IMR-90 (cell line): Measurements from ENCODE around the gene IER5L. TPM values are rescaled to one million over a fixed set of nuclear protein-coding genes. Genes with fewer than 3 reads are reported as not detected.

Experiments used
- ATAC-seq: fragments of 200-7000 bp; cut with Tn5 transposase; 2 replicates; pipeline ENCODE4 v1.9.1; 2020; ENCODE audit warnings: low read depth, mild to moderate bottlenecking, moderate library complexity
- BruUV-seq: library from RNA; stranded (reverse); fragments of 400-500 nt; replicated peaks from 2 replicates; lab custom pipeline; 2021; lab: Mats Ljungman, UMichigan
- CTCF ChIA-PET: fragments of 300-600 bp; formaldehyde crosslinking; extraction: SDS; loops from one replicate; lab custom pipeline; 2021; ENCODE audit warnings: antibody characterized with exemption; lab: Yijun Ruan, JAX
- POLR2A ChIA-PET: fragments of 300-600 bp; sonication (Branson Sonifier 250); formaldehyde crosslinking; loops from one replicate; lab custom pipeline; 2022; ENCODE audit warnings: antibody characterized with exemption; ENCODE audit not compliant: unreplicated experiment; lab: Charles Lee
- DNase-seq: peaks from one replicate; pipeline ENCODE4 v3.0.0; 2013
- H2AFZ ChIP-seq: replicated peaks from 2 replicates; pipeline ENCODE3; 2013; ENCODE audit warnings: low read length, mild to moderate bottlenecking; ENCODE audit not compliant: poor library complexity
- H2AK5ac ChIP-seq: 2 replicates; pipeline ENCODE4 v1.6.1; 2013; ENCODE audit warnings: low read depth, low read length, inconsistent platforms
- H2AK9ac ChIP-seq: replicated peaks from 2 replicates; pipeline ENCODE3; 2013; ENCODE audit warnings: mild to moderate bottlenecking, low read depth, low read length, moderate library complexity; ENCODE audit not compliant: poor library complexity
- H2BK120ac ChIP-seq: 2 replicates; pipeline ENCODE4 v1.6.1; 2013; ENCODE audit warnings: low read depth, low read length, inconsistent platforms
- H2BK15ac ChIP-seq: 3 replicates; pipeline ENCODE4 v1.6.1; 2013; ENCODE audit warnings: low read depth, low read length, inconsistent platforms
- H2BK20ac ChIP-seq: 2 replicates; pipeline ENCODE4 v1.6.1; 2013; ENCODE audit warnings: low read depth, mild to moderate bottlenecking, inconsistent platforms, low read length, moderate library complexity
- H2BK5ac ChIP-seq: 2 replicates; pipeline ENCODE4 v1.6.1; 2013; ENCODE audit warnings: mild to moderate bottlenecking, low read depth, low read length, inconsistent platforms; ENCODE audit not compliant: poor library complexity, severe bottlenecking
- H3K14ac ChIP-seq: replicated peaks from 2 replicates; pipeline ENCODE4 v1.6.1; 2013; ENCODE audit warnings: low read depth, low read length, inconsistent platforms
- H3K18ac ChIP-seq: 2 replicates; pipeline ENCODE4 v1.6.1; 2013; ENCODE audit warnings: low read depth, low read length, control low read depth
- H3K23ac ChIP-seq: 2 replicates; pipeline ENCODE4 v1.6.1; 2013; ENCODE audit warnings: low read depth, low read length, inconsistent platforms
- H3K27ac ChIP-seq: 2 replicates; pipeline ENCODE4 v1.5.1; 2013; ENCODE audit warnings: mild to moderate bottlenecking, control low read depth, low read length; ENCODE audit not compliant: insufficient read depth
- H3K27me3 ChIP-seq: 2 replicates; pipeline ENCODE4 v1.6.1; 2013; ENCODE audit warnings: low read length; ENCODE audit not compliant: control insufficient read depth, insufficient read depth
- H3K36me3 ChIP-seq: 2 replicates; pipeline ENCODE4 v1.6.1; 2013; ENCODE audit warnings: low read length, mixed read lengths; ENCODE audit not compliant: control insufficient read depth, insufficient read depth
- H3K4ac ChIP-seq: 2 replicates; pipeline ENCODE4 v1.6.1; 2013; ENCODE audit warnings: low read depth, low read length, inconsistent platforms
- H3K4me1 ChIP-seq: 2 replicates; pipeline ENCODE4 v1.6.1; 2013; ENCODE audit warnings: low read length, mixed read lengths; ENCODE audit not compliant: control insufficient read depth, insufficient read depth
- H3K4me2 ChIP-seq: 2 replicates; pipeline ENCODE4 v1.6.1; 2013; ENCODE audit warnings: low read depth, mild to moderate bottlenecking, control low read depth, low read length, moderate library complexity
- H3K4me3 ChIP-seq: 2 replicates; pipeline ENCODE4 v1.5.1; 2013; ENCODE audit warnings: low read depth, mild to moderate bottlenecking, control low read depth, low read length, moderate library complexity; ENCODE audit not compliant: insufficient read depth
- H3K56ac ChIP-seq: 2 replicates; pipeline ENCODE4 v1.6.1; 2013; ENCODE audit warnings: low read length, inconsistent platforms; ENCODE audit not compliant: insufficient read depth; ENCODE audit errors: extremely low read depth
- H3K79me1 ChIP-seq, 2 experiments: 2 replicates each; pipeline ENCODE4 v1.6.1; 2013; ENCODE audit warnings: low read length in 2 of 2, inconsistent platforms in 1 of 2, low read depth in 1 of 2
- H3K9ac ChIP-seq: 2 replicates; pipeline ENCODE4 v1.6.1; 2013; ENCODE audit warnings: low read depth, low read length, control low read depth
- H3K9me1 ChIP-seq: 2 replicates; pipeline ENCODE4 v1.6.1; 2013; ENCODE audit warnings: low read length, inconsistent platforms; ENCODE audit not compliant: insufficient read depth
- H3K9me3 ChIP-seq: 2 replicates; pipeline ENCODE4 v1.6.1; 2013; ENCODE audit warnings: low read length; ENCODE audit not compliant: control insufficient read depth, insufficient read depth
- H4K20me1 ChIP-seq: 2 replicates; pipeline ENCODE4 v1.6.1; 2013; ENCODE audit warnings: low read length, inconsistent platforms; ENCODE audit not compliant: insufficient read depth
- H4K5ac ChIP-seq: 2 replicates; pipeline ENCODE4 v1.6.1; 2013; ENCODE audit warnings: mild to moderate bottlenecking, low read depth, low read length, control low read depth
- H4K8ac ChIP-seq, 2 experiments: 2 replicates each; pipeline ENCODE4 v1.6.1; 2013; ENCODE audit warnings: low read depth in 2 of 2, low read length in 2 of 2, control low read depth in 1 of 2, inconsistent platforms in 1 of 2
- H4K91ac ChIP-seq: 2 replicates; pipeline ENCODE4 v1.6.1; 2013; ENCODE audit warnings: low read depth, low read length, inconsistent platforms; ENCODE audit not compliant: insufficient read depth
- BHLHE40 ChIP-seq: fragments of 150-350 bp; IDR thresholded peaks from 2 replicates; pipeline ENCODE4 v1.6.1; 2016; ENCODE audit warnings: mild to moderate bottlenecking, low read depth, low read length
- CEBPB ChIP-seq: IDR thresholded peaks from 2 replicates; pipeline ENCODE4 v1.6.1; 2012; ENCODE audit warnings: low read depth, low read length, improper control_type of control experiment
- CHD1 ChIP-seq: IDR thresholded peaks from 2 replicates; pipeline ENCODE4 v1.6.1; 2012; ENCODE audit warnings: low read depth, low read length, improper control_type of control experiment
- FOS ChIP-seq: fragments of 150-350 bp; IDR thresholded peaks from 2 replicates; pipeline ENCODE4 v1.6.1; 2016; ENCODE audit warnings: low read depth, low read length
- MAFK ChIP-seq: IDR thresholded peaks from 2 replicates; pipeline ENCODE4 v1.6.1; 2012; ENCODE audit warnings: low read depth, low read length, improper control_type of control experiment
- MAZ ChIP-seq: IDR thresholded peaks from 2 replicates; pipeline ENCODE4 v1.6.1; 2012; ENCODE audit warnings: low read depth, mild to moderate bottlenecking, low read length, improper control_type of control experiment, moderate library complexity, borderline replicate concordance
- POLR2A ChIP-seq: IDR thresholded peaks from 2 replicates; pipeline ENCODE4 v1.6.1; 2012; ENCODE audit warnings: mild to moderate bottlenecking, low read depth, low read length
- RAD21 ChIP-seq: IDR thresholded peaks from 2 replicates; pipeline ENCODE4 v1.6.1; 2012; ENCODE audit warnings: low read length, improper control_type of control experiment
- RFX5 ChIP-seq: IDR thresholded peaks from 2 replicates; pipeline ENCODE4 v1.8.0; 2012; ENCODE audit warnings: low read depth, mild to moderate bottlenecking, low read length, moderate library complexity
- SMC3 ChIP-seq: fragments of 150-350 bp; IDR thresholded peaks from 2 replicates; pipeline ENCODE4 v1.6.1; 2016; ENCODE audit warnings: low read depth, mild to moderate bottlenecking, antibody characterized with exemption, low read length, moderate library complexity
- WGBS, 2 experiments: methylation state at CpG; one replicate each; pipeline versions ENCODE4 v1.1.5 to v1.1.7; 2013; ENCODE audit warnings: missing lambda C conversion rate in 2 of 2; ENCODE audit not compliant: insufficient read length in 1 of 2; ENCODE audit errors: extremely low coverage in 2 of 2; 5-methylcytosine and 5-hydroxymethylcytosine counted together
- dilution Hi-C: fragments of 300-500 bp; cut with HindIII; formaldehyde crosslinking; loops from one replicate; pipeline ENCODE4 v1.14.3; 2018; ENCODE audit warnings: low sequenced_read_pairs; ENCODE audit not compliant: unreplicated experiment
- in situ Hi-C: fragments of 300-500 bp; cut with MboI; formaldehyde crosslinking; loops from 3 replicates; pipeline ENCODE4 v1.14.3; 2019; ENCODE audit warnings: low sequenced_read_pairs, inconsistent platforms, mixed read lengths
- intact Hi-C: fragments of 100-400 bp; cut with micrococcal nuclease; formaldehyde crosslinking; loops from 2 replicates; pipeline ENCODE4 v1.10.0; 2022
- polyA plus RNA-seq, 3 experiments: library from polyadenylated mRNA; depleted of rRNA; stranded (reverse); fragments of >200 nt; gene quantifications; 2 replicates each; pipeline ENCODE4 v1.2.3, GENCODE V29; 2012; ENCODE audit warnings: low replicate concordance in 1 of 3
- total RNA-seq: library from RNA; depleted of rRNA; stranded (reverse); fragments of >200 nt; gene quantifications from 2 replicates; pipeline ENCODE4 v1.2.3, GENCODE V29; 2012
- TF ChIP-seq, protein P1 (sequence below): fragments of 150-350 bp; IDR thresholded peaks from 2 replicates; pipeline ENCODE4 v1.6.1; 2017; ENCODE audit warnings: mild to moderate bottlenecking, antibody characterized with exemption, low read length, low read depth
- TF ChIP-seq, protein P2 (sequence below): fragments of 150-350 bp; IDR thresholded peaks from 2 replicates; pipeline ENCODE4 v1.6.1; 2016; ENCODE audit warnings: low read depth, mild to moderate bottlenecking, low read length, moderate library complexity, borderline replicate concordance
- TF ChIP-seq, protein P3 (sequence below): conservative IDR thresholded peaks from 2 replicates; pipeline ENCODE4 v1.5.1; 2012; ENCODE audit warnings: mild to moderate bottlenecking, low read depth, low read length, improper control_type of control experiment

The IER5L gene
- total and polyA plus RNA-seq, 2 of the 4 experiments (the other 2 are of a cell fraction) = 12.5 to 13.4 TPM

DNA sequence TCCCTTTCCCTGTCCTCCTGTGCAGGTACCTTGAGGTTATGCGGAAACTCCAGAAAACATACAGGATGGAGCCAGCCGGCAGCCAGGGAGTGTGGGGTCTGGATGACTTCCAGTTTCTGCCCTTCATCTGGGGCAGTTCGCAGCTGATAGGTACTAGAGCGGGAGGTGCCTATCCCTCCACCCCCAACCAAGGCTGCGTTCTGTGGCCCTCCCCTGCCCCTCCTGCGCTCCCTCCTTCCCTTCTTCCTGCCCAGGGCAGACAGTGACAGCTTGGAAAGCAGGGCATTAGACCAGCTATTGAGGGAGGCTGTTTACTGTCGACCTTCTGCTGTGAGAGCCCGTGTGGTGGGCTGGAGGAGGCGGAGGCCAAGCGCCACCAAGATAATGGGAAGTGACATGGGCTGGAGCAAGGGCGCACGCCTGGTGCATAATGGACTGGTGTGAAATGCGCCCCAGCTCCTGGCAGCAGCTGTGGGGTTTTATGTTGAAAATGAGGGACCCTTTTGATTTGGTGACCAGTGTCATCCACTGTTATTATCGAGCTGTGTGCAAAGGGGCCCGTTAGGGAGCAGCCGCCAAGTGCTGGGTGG, 41.5 kb downstream of the IER5L start:
- dilution Hi-C loops (no loop called here), intact Hi-C loops (loop anchor here (5.0 kb wide), 1 partner anchor 646 kb away; no protein-coding TSS in a partner anchor), in situ Hi-C loops (no loop called here)
- 76% methylated on average over 4 of the region's 16 CpGs; no CpG with 5 or more reads in 1 of the 2 experiments for WGBS, 2 experiments
- Histone ChIP-seq H3K18ac (no peak overlapping the region), H3K79me1 (peaks cover 2 to 34% of the 10 kb centered on the region in 2 experiments; a peak in 3 of 4 replicates), H3K4me3 (no peak overlapping the region), H2BK15ac (no peak overlapping the region), H4K8ac (no peak overlapping the region), H4K20me1 (no peaks in the 10 kb centered on the region; the same call in 1 of the 2 replicates), H3K9ac (no peak overlapping the region), H3K4ac (no peak overlapping the region), H3K4me2 (no peak overlapping the region), H2BK5ac (no peak overlapping the region), H3K23ac (no peak overlapping the region), H3K4me1 (peaks cover 26% of the 10 kb centered on the region), H2AK9ac (no peak overlapping the region), H3K14ac (no peak overlapping the region), H3K27ac (no peak overlapping the region), H2AFZ (no peak overlapping the region), H4K5ac (no peak overlapping the region), H3K9me3 (no peaks in the 10 kb centered on the region), H3K36me3 (peaks cover 21% of the 10 kb centered on the region), H2BK120ac (no peak overlapping the region), H2AK5ac (no peak overlapping the region), H3K9me1 (no peaks in the 10 kb centered on the region), H2BK20ac (no peak overlapping the region), H3K27me3 (no peaks in the 10 kb centered on the region), H4K91ac (no peak overlapping the region), H3K56ac (no peak overlapping the region)
- POLR2A ChIA-PET = no interaction called here
- TF ChIP-seq BHLHE40 = no peak
- TF ChIP-seq, protein P1, sequence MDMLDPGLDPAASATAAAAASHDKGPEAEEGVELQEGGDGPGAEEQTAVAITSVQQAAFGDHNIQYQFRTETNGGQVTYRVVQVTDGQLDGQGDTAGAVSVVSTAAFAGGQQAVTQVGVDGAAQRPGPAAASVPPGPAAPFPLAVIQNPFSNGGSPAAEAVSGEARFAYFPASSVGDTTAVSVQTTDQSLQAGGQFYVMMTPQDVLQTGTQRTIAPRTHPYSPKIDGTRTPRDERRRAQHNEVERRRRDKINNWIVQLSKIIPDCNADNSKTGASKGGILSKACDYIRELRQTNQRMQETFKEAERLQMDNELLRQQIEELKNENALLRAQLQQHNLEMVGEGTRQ = no peak
- TF ChIP-seq, protein P2, sequence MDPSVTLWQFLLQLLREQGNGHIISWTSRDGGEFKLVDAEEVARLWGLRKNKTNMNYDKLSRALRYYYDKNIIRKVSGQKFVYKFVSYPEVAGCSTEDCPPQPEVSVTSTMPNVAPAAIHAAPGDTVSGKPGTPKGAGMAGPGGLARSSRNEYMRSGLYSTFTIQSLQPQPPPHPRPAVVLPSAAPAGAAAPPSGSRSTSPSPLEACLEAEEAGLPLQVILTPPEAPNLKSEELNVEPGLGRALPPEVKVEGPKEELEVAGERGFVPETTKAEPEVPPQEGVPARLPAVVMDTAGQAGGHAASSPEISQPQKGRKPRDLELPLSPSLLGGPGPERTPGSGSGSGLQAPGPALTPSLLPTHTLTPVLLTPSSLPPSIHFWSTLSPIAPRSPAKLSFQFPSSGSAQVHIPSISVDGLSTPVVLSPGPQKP = no peak
- TF ChIP-seq RAD21 = no peak
- TF ChIP-seq POLR2A = no peak
- TF ChIP-seq, protein P3, sequence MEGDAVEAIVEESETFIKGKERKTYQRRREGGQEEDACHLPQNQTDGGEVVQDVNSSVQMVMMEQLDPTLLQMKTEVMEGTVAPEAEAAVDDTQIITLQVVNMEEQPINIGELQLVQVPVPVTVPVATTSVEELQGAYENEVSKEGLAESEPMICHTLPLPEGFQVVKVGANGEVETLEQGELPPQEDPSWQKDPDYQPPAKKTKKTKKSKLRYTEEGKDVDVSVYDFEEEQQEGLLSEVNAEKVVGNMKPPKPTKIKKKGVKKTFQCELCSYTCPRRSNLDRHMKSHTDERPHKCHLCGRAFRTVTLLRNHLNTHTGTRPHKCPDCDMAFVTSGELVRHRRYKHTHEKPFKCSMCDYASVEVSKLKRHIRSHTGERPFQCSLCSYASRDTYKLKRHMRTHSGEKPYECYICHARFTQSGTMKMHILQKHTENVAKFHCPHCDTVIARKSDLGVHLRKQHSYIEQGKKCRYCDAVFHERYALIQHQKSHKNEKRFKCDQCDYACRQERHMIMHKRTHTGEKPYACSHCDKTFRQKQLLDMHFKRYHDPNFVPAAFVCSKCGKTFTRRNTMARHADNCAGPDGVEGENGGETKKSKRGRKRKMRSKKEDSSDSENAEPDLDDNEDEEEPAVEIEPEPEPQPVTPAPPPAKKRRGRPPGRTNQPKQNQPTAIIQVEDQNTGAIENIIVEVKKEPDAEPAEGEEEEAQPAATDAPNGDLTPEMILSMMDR = no peak
- no peak for TF ChIP-seq MAFK
- TF ChIP-seq CHD1 = no peak
- TF ChIP-seq RFX5 = no peak
- no peak for TF ChIP-seq MAZ
- TF ChIP-seq SMC3 = no peak
- no peak for TF ChIP-seq CEBPB
- TF ChIP-seq FOS = no peak
- CTCF ChIA-PET = no interaction called here
- BruUV-seq = no TSS peak
- no peak for DNase-seq
- ATAC-seq = no peak
